Motor neuron (in vitro differentiated cells): Measurements from ENCODE around the gene LRRC10. TPM values are rescaled to one million over a fixed set of nuclear protein-coding genes. Genes with fewer than 3 reads are reported as not detected.

Source experiments
- ATAC-seq, 8 experiments: fragments of 200-7000 bp; cut with Tn5 transposase; replicated peaks in 6 of 8; 2 replicates each; pipeline ENCODE4 v1.8.0; 2021; ENCODE audit warnings: mild to moderate bottlenecking in 8 of 8, moderate library complexity in 8 of 8
- H3K27ac ChIP-seq, 2 donors: fragments of 250-450 bp; sonication (Bioruptor Pico); 2 replicates each; pipeline ENCODE4 v1.9.0; 2021; ENCODE audit warnings: antibody characterized with exemption in 2 of 2, mild to moderate bottlenecking in 2 of 2, moderate library complexity in 1 of 2
- H3K4me1 ChIP-seq, 2 donors: fragments of 250-450 bp; sonication (Bioruptor Pico); replicated peaks in 1 of 2; 2 replicates each; pipeline ENCODE4 v1.6.1; 2021; ENCODE audit warnings: antibody characterized with exemption in 2 of 2, mild to moderate bottlenecking in 2 of 2, moderate library complexity in 1 of 2
- H3K4me3 ChIP-seq, 5 donors: fragments of 250-450 bp; sonication (Bioruptor Pico); 2 replicates each; pipeline ENCODE4 v1.9.0; 2021; ENCODE audit warnings: antibody characterized with exemption in 5 of 5, mild to moderate bottlenecking in 5 of 5, moderate library complexity in 4 of 5
- WGBS, 10 experiments: fragments of 450-650 bp; shearing (Covaris generic); methylation state at CpG; one replicate each; pipeline ENCODE4 v1.0.0; 2022; 5-methylcytosine and 5-hydroxymethylcytosine counted together
- in situ Hi-C, 9 experiments: fragments of 400-800 bp; cut with MboI; loops; one replicate each; pipeline ENCODE4 v1.15.0; 2021; ENCODE audit warnings: low sequenced_read_pairs in 9 of 9, low pct_unique_long_range_greater_than_20kb in 2 of 9; ENCODE audit not compliant: unreplicated experiment in 9 of 9
- total RNA-seq, 8 experiments: library from RNA; unstranded; fragments of 300-600 nt; gene quantifications; 2 replicates each; pipeline versions ENCODE4 v1.2.3 to v1.2.4, GENCODE V29; 2022

The LRRC10 gene, protein sequence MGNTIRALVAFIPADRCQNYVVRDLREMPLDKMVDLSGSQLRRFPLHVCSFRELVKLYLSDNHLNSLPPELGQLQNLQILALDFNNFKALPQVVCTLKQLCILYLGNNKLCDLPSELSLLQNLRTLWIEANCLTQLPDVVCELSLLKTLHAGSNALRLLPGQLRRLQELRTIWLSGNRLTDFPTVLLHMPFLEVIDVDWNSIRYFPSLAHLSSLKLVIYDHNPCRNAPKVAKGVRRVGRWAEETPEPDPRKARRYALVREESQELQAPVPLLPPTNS
- under 1 TPM in 5 of 8 experiments, not detected in 3; 0.05 to 0.33 (median 0.11) TPM for total RNA-seq

DNA sequence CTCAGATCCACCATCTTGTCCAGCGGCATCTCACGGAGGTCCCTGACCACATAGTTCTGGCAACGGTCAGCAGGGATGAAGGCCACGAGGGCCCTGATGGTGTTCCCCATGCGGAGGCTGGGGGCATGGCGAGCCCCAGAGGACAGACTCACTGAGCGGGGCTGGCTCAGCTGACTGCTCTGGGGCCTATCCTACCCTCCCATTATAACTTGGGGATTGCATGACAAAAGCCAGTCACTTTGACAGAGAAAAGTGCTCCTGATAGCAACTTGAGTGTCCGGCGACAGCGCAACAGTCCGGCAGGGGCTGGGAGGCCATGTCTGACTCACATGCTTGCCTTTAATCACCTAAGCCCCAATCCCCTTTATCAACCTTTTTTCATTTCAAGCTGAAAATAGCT, at the start of gene LRRC10:
Gene LRRC10 (minus strand): TSS at position 179 of the 400 bp plus-strand sequence. CDS start 69 bp downstream, at position 110.
- in situ Hi-C loops: no loop called here
- H3K27ac ChIP-seq: no peak within 1 kb of the TSS
- 74 to 100% (median 91%) methylated on average over 1 to 7 of the region's 11 CpGs; no CpG with 5 or more reads in 4 of the 10 experiments for WGBS, 10 experiments

DNA sequence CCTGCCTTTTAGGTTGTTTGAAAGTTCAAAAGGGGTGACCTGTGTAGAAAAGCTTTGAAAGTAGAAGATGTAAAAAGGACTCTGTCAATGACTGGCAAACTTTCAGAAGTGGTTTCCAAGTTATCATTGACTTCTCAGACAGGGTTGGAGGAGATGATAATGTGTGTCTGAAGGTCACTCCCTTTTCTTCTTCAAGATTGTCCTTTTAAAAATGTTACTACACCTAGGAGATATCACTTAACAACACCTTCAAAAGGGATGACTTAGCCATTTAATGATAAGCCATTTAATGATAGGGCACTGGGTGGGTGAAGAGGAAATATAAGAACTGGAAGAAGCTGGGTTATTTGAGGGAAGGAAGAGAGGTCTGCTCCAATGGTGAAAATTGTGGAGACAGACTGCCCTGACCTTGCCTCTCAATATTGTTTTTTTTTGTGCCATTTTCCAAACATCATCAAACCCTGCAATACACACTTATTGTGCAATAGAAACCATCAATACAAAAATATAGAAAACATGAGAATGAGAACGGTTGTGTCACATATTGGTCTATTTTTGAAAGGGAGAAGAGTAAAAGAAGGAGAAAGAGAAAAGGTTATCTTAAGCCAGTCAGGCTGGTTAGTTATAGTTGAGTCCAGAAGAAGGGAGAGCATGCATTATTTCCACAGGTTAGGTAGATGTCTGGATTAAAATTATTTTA, 49.6 kb upstream of the LRRC10 start:
- Histone ChIP-seq H3K27ac (no peak overlapping the region), H3K4me1 (peaks cover 5 to 7% of the 10 kb centered on the region in 2 donors), H3K4me3 (no peak overlapping the region)
- 25 to 100% (median 67%) methylated on average over 1 of the region's 1 CpG; no CpG with 5 or more reads in 3 of the 10 experiments for WGBS, 10 experiments
- no peak for ATAC-seq
- in situ Hi-C loops: no loop called here

More for the DNA sequence above, at the start of gene LRRC10:
- no peak for ATAC-seq
- Histone ChIP-seq H3K4me3 (no peak within 1 kb of the TSS), H3K4me1 (no peaks in the 10 kb centered on the region)

DNA sequence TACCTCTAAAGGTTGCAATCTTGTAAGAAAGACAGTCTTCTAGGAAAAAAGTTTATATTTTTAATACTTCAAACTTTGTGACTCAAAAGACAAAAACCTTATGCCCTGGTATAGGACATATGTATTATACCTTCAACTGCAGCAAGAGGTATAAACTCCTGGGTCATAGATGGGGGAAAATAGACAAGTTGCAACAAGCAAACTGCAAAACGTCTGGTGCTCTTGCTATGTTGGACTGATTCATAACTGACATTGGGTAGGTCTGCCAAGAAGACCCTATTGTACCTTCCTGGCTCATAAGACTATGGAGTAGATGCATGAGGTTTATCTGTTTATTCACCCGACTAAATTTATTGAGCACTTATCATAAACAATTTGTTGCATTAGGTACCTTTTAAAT, 47.5 kb upstream of the LRRC10 start:
- H3K4me3 ChIP-seq: no peak overlapping the region
- no peak overlapping the region for H3K27ac ChIP-seq
- 0 to 75% (median 57%) methylated on average over 1 to 2 of the region's 2 CpGs; no CpG with 5 or more reads in 2 of the 10 experiments for WGBS, 10 experiments
- in situ Hi-C loops: no loop called here
- ATAC-seq: no peak
- peaks cover 5 to 7% of the 10 kb centered on the region in 2 donors for H3K4me1 ChIP-seq

DNA sequence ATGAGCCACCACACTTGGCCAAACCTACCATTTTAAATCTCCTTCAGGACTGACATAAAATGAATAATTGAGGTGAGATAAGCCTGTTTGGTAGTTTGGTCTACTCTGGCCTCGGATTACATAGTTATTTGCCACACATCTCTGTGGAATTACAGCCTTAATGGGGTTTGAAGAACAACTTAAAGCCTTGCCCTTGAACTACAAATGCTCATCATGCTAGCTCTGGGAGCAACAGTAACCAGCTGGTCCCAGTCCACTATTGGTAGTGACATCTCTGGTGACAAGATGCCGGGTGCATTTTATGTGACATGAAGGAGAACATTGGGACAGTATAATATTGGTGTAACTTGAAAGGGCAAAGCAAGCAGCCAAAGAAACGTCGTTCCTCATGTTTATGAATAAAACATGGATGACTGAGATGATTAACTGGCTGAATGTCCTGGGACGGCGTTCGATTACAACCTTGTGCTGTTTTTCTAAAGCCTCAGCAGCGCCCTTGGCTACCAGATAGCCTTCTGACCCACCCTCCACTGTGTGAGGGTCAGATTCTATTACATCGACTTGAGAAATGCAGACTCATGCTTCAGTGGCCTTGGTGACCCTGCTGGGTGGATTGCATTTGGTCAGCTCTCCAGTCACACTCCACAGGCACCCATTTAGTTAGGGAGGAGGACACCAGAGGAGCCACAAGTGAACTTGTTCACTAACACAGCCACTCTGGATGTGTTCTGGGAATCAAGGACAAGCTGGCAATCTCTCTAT, 46.9 kb upstream of the LRRC10 start:
- ATAC-seq: peak in 7 of 8 experiments; percentile 38 to 90 (median 49)
- no peak overlapping the region for H3K27ac ChIP-seq
- peaks cover 5 to 7% of the 10 kb centered on the region in 2 donors for H3K4me1 ChIP-seq
- WGBS, 10 experiments: 33 to 93% (median 59%) methylated on average over 3 to 7 of the region's 9 CpGs; no CpG with 5 or more reads in 2 of the 10 experiments
- in situ Hi-C loops: no loop called here
- no peak overlapping the region for H3K4me3 ChIP-seq

DNA sequence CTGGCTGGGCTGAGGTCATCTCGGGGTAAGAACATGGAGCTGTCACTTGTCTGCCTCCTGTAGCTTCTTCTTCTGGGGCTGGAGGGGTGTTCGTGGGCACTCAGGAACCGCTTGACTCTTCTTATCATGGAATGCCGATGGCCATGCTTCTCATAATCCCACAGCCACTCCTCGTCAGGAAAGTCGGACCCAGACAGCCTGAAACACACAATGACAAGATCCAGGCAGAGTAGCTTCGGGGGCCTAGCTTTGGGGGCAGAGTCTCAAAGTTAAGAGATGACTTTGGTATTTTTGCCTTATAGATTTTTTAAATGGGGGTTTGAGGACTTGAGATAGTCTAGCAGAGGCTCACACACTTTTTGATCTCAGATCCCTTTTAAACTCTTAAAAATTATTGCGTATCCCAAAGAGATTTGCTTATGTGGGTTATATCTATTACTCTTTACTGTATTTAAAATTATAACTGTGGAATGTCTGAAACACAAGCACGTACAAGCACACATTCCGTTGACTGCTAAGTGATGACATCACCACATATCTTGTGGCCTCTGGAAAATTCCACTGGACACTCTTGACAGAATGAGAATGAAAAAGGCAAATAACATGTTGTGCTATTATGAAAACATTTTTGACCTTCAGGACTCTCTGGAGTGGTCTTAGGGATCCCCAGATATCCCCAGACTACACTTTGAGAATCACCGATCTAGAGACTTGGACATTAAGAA, 45.1 kb upstream of the LRRC10 start:
- peak in 3 of 8 experiments; percentile 25 to 51 (median 27) for ATAC-seq
- in situ Hi-C loops: no loop called here
- peaks cover 5 to 7% of the 10 kb centered on the region in 2 donors for H3K4me1 ChIP-seq
- no peak overlapping the region for H3K4me3 ChIP-seq
- H3K27ac ChIP-seq: no peak overlapping the region
- 45 to 100% (median 91%) methylated on average over 1 to 10 of the region's 11 CpGs; no CpG with 5 or more reads in 1 of the 10 experiments for WGBS, 10 experiments

DNA sequence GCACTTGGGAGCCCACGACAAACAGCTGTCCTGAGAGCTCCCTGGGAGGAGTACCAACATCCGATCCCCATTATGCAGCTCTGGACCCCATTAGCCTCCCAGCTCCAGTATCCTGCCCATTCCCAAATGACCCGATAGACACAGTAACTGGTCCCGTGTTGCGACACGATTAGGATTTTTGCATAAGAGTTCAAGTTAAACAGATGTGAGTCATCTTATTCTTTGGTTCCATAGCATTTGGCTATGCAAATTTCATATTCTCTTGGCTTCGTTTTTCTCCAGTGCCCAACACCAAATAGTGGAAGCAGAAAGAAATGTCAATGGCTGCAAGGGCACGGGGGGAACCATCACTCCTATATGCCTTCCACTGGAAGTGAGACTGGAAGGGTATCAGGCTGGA, 43.0 kb upstream of the LRRC10 start:
- 30 to 100% (median 76%) methylated on average over 1 to 8 of the region's 8 CpGs for WGBS, 10 experiments
- peak in 2 of 8 experiments; percentile 24 to 66 for ATAC-seq
- Histone ChIP-seq H3K27ac (no peak overlapping the region), H3K4me3 (no peak overlapping the region), H3K4me1 (peaks cover 5 to 7% of the 10 kb centered on the region in 2 donors)
- in situ Hi-C loops: no loop called here

DNA sequence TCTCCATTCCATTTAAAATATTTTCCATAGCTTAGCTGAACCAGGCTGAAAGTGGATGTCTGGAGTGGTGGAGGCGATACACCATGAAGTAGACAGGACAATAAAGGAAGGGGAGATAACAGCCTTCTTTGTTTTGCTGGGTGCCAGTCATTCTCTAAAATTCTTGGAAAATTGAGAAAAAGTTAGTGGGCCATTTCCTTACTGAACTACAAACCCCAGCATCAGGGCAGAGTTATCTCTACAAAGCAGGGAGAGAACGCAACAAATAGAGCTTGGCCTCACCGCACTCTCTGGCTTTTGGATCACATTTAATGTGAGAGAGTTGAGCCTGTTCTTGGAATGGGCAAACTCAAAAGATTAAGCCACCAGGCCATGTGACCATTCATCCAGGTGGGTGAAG, 41.2 kb upstream of the LRRC10 start:
- 78 to 100% (median 95%) methylated on average over 1 to 3 of the region's 3 CpGs for WGBS, 10 experiments
- H3K4me1 ChIP-seq: no peaks in the 10 kb centered on the region
- in situ Hi-C loops: no loop called here
- no peak for ATAC-seq
- H3K27ac ChIP-seq: no peak overlapping the region
- H3K4me3 ChIP-seq: no peak overlapping the region

DNA sequence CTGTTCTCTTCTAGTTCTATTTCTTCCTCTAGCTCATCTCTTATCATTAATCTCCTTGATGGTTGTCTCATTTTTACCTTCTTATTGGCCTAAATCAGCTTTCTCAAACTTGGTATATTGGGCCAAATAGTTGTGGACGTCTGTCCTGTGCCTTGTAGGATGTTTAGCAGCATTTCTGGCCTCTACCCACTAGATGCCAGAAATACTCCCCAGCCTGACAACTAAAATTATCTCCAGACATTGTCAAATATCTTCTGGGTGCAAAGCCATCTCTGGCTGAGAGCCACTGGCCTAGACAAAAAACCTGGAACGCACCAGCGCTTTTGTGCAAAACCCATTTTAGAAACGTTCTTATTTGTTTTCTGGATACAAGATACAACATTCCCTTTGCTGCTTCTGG, 38.8 kb upstream of the LRRC10 start:
- Histone ChIP-seq H3K27ac (no peak overlapping the region), H3K4me3 (no peak overlapping the region), H3K4me1 (no peaks in the 10 kb centered on the region)
- in situ Hi-C loops: no loop called here
- WGBS, 10 experiments: 13 to 83% (median 54%) methylated on average over 1 to 4 of the region's 4 CpGs; no CpG with 5 or more reads in 1 of the 10 experiments
- no peak for ATAC-seq

DNA sequence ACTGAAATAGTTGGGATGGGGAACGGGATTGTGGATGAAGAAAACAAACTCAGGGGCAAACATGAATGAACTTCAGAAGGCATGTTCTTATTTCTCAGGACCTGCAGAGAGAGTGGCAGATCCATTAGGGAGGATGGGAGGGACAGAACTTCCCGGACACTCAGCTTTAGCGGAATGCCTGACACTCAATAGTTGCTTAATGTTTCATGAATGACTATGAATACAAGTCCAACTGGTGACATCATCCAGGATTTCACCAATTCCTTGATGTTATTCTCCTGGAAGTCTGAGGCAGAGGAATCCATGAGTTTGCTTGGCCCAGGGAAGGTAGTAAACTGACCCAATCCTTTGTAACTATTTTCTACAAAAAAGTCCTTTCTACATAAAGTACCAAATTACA, 37.8 kb upstream of the LRRC10 start:
- Histone ChIP-seq H3K27ac (no peak overlapping the region), H3K4me3 (no peak overlapping the region), H3K4me1 (no peaks in the 10 kb centered on the region)
- 0 to 100% (median 77%) methylated on average over 1 to 3 of the region's 3 CpGs; no CpG with 5 or more reads in 1 of the 10 experiments for whole genome bisulfite sequencing, 10 experiments
- peak in 3 of 8 experiments; percentile 36 to 99 (median 97) for ATAC-seq
- in situ Hi-C loops: no loop called here

DNA sequence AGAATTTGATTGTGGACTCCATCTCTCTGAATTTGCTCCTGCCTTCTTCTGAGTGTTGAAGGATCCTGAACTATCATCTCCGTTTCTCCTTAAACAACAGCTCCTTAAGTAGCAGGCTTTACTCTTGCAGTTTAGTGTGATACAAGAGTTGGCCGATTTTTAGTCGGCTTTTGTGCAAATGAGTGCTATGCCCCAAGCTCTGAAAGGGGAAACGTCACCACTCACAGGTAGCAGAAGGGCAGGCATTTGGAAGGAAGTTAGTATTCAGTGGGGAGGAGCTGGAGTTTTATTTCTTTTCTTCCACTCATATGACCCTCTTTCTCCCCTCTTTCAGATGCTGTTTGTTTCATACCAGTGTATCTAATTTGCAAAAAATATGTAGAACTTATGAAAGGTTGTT, 36.5 kb upstream of the LRRC10 start:
- ATAC-seq: no peak

DNA sequence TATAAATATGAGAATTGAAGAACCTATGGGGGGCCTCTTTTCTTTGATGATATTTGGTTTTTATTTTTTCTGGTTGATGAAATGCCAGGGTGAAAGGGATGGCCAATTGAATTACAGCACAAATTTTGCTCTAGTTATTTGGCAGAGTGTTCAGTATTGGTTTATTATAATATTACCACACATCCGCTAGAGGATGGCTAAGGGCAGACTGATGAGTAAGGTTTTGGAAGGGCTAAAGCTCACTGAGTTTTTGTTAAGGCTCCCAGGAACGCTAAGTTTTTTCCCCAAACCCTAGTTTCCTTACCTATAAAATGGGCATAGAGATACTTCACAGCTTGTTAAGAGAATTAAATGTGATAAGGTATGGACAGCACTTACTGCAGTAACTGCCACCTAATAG, 34.3 kb upstream of the LRRC10 start:
- no peak overlapping the region for H3K4me3 ChIP-seq
- 20 to 85% (median 63%) methylated on average over 1 to 2 of the region's 2 CpGs; no CpG with 5 or more reads in 2 of the 10 experiments for WGBS, 10 experiments
- in situ Hi-C loops: no loop called here
- no peak overlapping the region for H3K27ac ChIP-seq
- H3K4me1 ChIP-seq: no peaks in the 10 kb centered on the region
- ATAC-seq: no peak

More for the DNA sequence above, 36.5 kb upstream of the LRRC10 start:
- in situ Hi-C loops: no loop called here
- Histone ChIP-seq H3K4me3 (no peak overlapping the region), H3K27ac (no peak overlapping the region), H3K4me1 (no peaks in the 10 kb centered on the region)
- WGBS, 10 experiments: 33 to 100% (median 65%) methylated on average over 1 to 4 of the region's 4 CpGs

DNA sequence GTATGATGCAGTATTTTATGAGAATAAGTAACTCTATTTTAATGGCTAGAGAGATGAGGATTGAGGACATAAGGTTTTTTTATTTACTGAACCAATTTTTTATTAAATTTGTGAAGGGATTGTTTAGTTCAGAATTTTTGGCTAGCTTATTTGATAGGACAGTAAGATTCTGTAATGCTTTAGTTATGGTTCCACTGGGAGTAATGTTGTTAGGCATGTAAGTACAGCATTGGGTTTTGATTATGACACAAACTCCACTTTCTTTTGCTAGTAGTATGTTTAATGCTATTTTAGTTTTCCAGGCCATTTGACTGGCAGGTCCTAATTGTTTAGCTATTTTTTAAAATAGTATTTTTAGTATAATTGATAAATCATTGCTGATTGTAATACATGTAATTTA, 33.8 kb upstream of the LRRC10 start:
- H3K4me1 ChIP-seq: no peaks in the 10 kb centered on the region
- in situ Hi-C loops: no loop called here
- no peak for ATAC-seq

More for the DNA sequence above, 33.8 kb upstream of the LRRC10 start:
- no peak overlapping the region for H3K27ac ChIP-seq
- H3K4me3 ChIP-seq: no peak overlapping the region
